ENCODE results near the gene SMYD1.

The SMYD1 gene

GRCh38 chr2:88088999-88089398 is 21.4 kb downstream of the SMYD1 start:
- H2BK5ac ChIP-seq (ENCODE audit: low read depth, low read length, poor library complexity), result no peak overlapping the region
- H3K4me1 ChIP-seq (ENCODE audit: control insufficient read depth in 1 of 2, insufficient read depth in 2 of 2, low read length in 2 of 2), result peaks cover 3 to 8% of the 10 kb centered on the region in 2 experiments
- no CpG with 5 or more reads among the region's 2 CpGs for WGBS (ENCODE audit: extremely low coverage, insufficient coverage, insufficient read length)
- H2AFZ ChIP-seq (ENCODE audit: insufficient read depth, low read length, poor library complexity), result no peak overlapping the region
- H3K4me3 ChIP-seq (ENCODE audit: low read depth, low read length), result no peak overlapping the region
- DNase-seq, result no peak
- no peak overlapping the region for H4K12ac ChIP-seq (ENCODE audit: low read depth, low read length)
- H3K9ac ChIP-seq (ENCODE audit: low read length), result no peak overlapping the region
- no peak overlapping the region for H2BK12ac ChIP-seq (ENCODE audit: low read length)
- H4K8ac ChIP-seq (ENCODE audit: low read depth, low read length), result no peak overlapping the region
- no peak overlapping the region for H3K23ac ChIP-seq (ENCODE audit: low read length)
- peak overlapping the region; percentile 27 for H3K27ac ChIP-seq (ENCODE audit: low read depth, low read length)
- H2AK5ac ChIP-seq (ENCODE audit: low read length), result no peak overlapping the region
- H3K9me3 ChIP-seq (ENCODE audit: insufficient read depth, low read depth, low read length), result no peaks in the 10 kb centered on the region
- no peaks in the 10 kb centered on the region for H3K36me3 ChIP-seq (ENCODE audit: control insufficient read depth in 1 of 2, insufficient read depth in 2 of 2, low read length in 2 of 2)
- peaks cover 5% of the 10 kb centered on the region for H3K79me1 ChIP-seq (ENCODE audit: low read length)
- H3K18ac ChIP-seq (ENCODE audit: low read length), result no peak overlapping the region
- no peak overlapping the region for H3K4ac ChIP-seq (ENCODE audit: low read depth, low read length)
- H3K4me2 ChIP-seq (ENCODE audit: low read length), result no peak overlapping the region
- peaks cover 2% of the 10 kb centered on the region for H3K79me2 ChIP-seq (ENCODE audit: control insufficient read depth, insufficient read depth, low read length, poor library complexity)
- no peaks in the 10 kb centered on the region for H3K27me3 ChIP-seq (ENCODE audit: insufficient read depth, low read length)
- H2BK120ac ChIP-seq (ENCODE audit: insufficient read depth, low read length, poor library complexity), result peak overlapping the region; percentile 44
- peak overlapping the region; percentile 27 for H3K14ac ChIP-seq (ENCODE audit: low read length)
- H4K91ac ChIP-seq (ENCODE audit: low read depth, low read length), result peak overlapping the region; percentile 60

GRCh38 chr2:88090446-88091283 is 23.0 kb downstream of the SMYD1 start:
- no CpG with 5 or more reads among the region's 8 CpGs for WGBS (ENCODE audit: extremely low coverage, insufficient coverage, insufficient read length)
- H3K27me3 ChIP-seq (ENCODE audit: insufficient read depth, low read length), result no peaks in the 10 kb centered on the region

GRCh38 chr2:88091943-88092342 is 24.3 kb downstream of the SMYD1 start:
- peaks cover 5% of the 10 kb centered on the region for H3K79me1 ChIP-seq (ENCODE audit: low read length)
- no peak overlapping the region for H3K18ac ChIP-seq (ENCODE audit: low read length)
- no peak overlapping the region for H2AFZ ChIP-seq (ENCODE audit: insufficient read depth, low read length, poor library complexity)
- no peak overlapping the region for H3K4me2 ChIP-seq (ENCODE audit: low read length)
- no peak overlapping the region for H3K27ac ChIP-seq (ENCODE audit: low read depth, low read length)
- peak overlapping the region; percentile 25 for H4K91ac ChIP-seq (ENCODE audit: low read depth, low read length)
- DNase-seq, result no peak
- H3K4me1 ChIP-seq (ENCODE audit: control insufficient read depth in 1 of 2, insufficient read depth in 2 of 2, low read length in 2 of 2), result peaks cover 3 to 8% of the 10 kb centered on the region in 2 experiments
- no peak overlapping the region for H4K8ac ChIP-seq (ENCODE audit: low read depth, low read length)
- H3K79me2 ChIP-seq (ENCODE audit: control insufficient read depth, insufficient read depth, low read length, poor library complexity), result peaks cover 2% of the 10 kb centered on the region
- H3K9ac ChIP-seq (ENCODE audit: low read length), result no peak overlapping the region
- H3K14ac ChIP-seq (ENCODE audit: low read length), result no peak overlapping the region
- H3K36me3 ChIP-seq (ENCODE audit: control insufficient read depth in 1 of 2, insufficient read depth in 2 of 2, low read length in 2 of 2), result peaks cover 0 to 2% of the 10 kb centered on the region in 2 experiments
- H3K4me3 ChIP-seq (ENCODE audit: low read depth, low read length), result no peak overlapping the region
- peak overlapping the region; percentile 13 for H3K4ac ChIP-seq (ENCODE audit: low read depth, low read length)
- H3K9me3 ChIP-seq (ENCODE audit: insufficient read depth, low read depth, low read length), result no peaks in the 10 kb centered on the region
- no peak overlapping the region for H2AK5ac ChIP-seq (ENCODE audit: low read length)
- H2BK120ac ChIP-seq (ENCODE audit: insufficient read depth, low read length, poor library complexity), result no peak overlapping the region
- H2BK5ac ChIP-seq (ENCODE audit: low read depth, low read length, poor library complexity), result no peak overlapping the region
- no peaks in the 10 kb centered on the region for H3K27me3 ChIP-seq (ENCODE audit: insufficient read depth, low read length)
- H2BK12ac ChIP-seq (ENCODE audit: low read length), result no peak overlapping the region
- H3K23ac ChIP-seq (ENCODE audit: low read length), result no peak overlapping the region
- no peak overlapping the region for H4K12ac ChIP-seq (ENCODE audit: low read depth, low read length)
- WGBS (ENCODE audit: extremely low coverage, insufficient coverage, insufficient read length), result no CpG with 5 or more reads among the region's 3 CpGs

More at GRCh38 chr2:88090446-88091283, 23.0 kb downstream of the SMYD1 start:
- H4K12ac ChIP-seq (ENCODE audit: low read depth, low read length), result no peak overlapping the region
- peaks cover 0 to 2% of the 10 kb centered on the region in 2 experiments for H3K36me3 ChIP-seq (ENCODE audit: control insufficient read depth in 1 of 2, insufficient read depth in 2 of 2, low read length in 2 of 2)
- H3K4ac ChIP-seq (ENCODE audit: low read depth, low read length), result no peak overlapping the region
- H3K9ac ChIP-seq (ENCODE audit: low read length), result no peak overlapping the region
- peak overlapping the region; percentile 45 for H2BK5ac ChIP-seq (ENCODE audit: low read depth, low read length, poor library complexity)
- no peak overlapping the region for H3K18ac ChIP-seq (ENCODE audit: low read length)
- no peak for DNase-seq
- peaks cover 5% of the 10 kb centered on the region for H3K79me1 ChIP-seq (ENCODE audit: low read length)
- H2BK120ac ChIP-seq (ENCODE audit: insufficient read depth, low read length, poor library complexity), result no peak overlapping the region
- no peak overlapping the region for H2BK12ac ChIP-seq (ENCODE audit: low read length)
- H4K8ac ChIP-seq (ENCODE audit: low read depth, low read length), result no peak overlapping the region
- peaks cover 2% of the 10 kb centered on the region for H3K79me2 ChIP-seq (ENCODE audit: control insufficient read depth, insufficient read depth, low read length, poor library complexity)
- H3K4me2 ChIP-seq (ENCODE audit: low read length), result no peak overlapping the region
- H2AK5ac ChIP-seq (ENCODE audit: low read length), result no peak overlapping the region
- no peak overlapping the region for H3K23ac ChIP-seq (ENCODE audit: low read length)
- no peak overlapping the region for H2AFZ ChIP-seq (ENCODE audit: insufficient read depth, low read length, poor library complexity)
- no peaks in the 10 kb centered on the region for H3K9me3 ChIP-seq (ENCODE audit: insufficient read depth, low read depth, low read length)
- no peak overlapping the region for H4K91ac ChIP-seq (ENCODE audit: low read depth, low read length)
- peak overlapping the region; percentile 75 for H3K27ac ChIP-seq (ENCODE audit: low read depth, low read length)
- no peak overlapping the region for H3K4me3 ChIP-seq (ENCODE audit: low read depth, low read length)
- peaks cover 3 to 8% of the 10 kb centered on the region in 2 experiments for H3K4me1 ChIP-seq (ENCODE audit: control insufficient read depth in 1 of 2, insufficient read depth in 2 of 2, low read length in 2 of 2)
- no peak overlapping the region for H3K14ac ChIP-seq (ENCODE audit: low read length)

GRCh38 chr2:88092773-88093172 is 25.1 kb downstream of the SMYD1 start:
- Histone ChIP-seq H2BK12ac (ENCODE audit: low read length) (peak overlapping the region; percentile 17), H2BK120ac (ENCODE audit: insufficient read depth, low read length, poor library complexity) (no peak overlapping the region), H3K4me1 (ENCODE audit: control insufficient read depth in 1 of 2, insufficient read depth in 2 of 2, low read length in 2 of 2) (peaks cover 3 to 8% of the 10 kb centered on the region in 2 experiments), H4K8ac (ENCODE audit: low read depth, low read length) (no peak overlapping the region), H2AFZ (ENCODE audit: insufficient read depth, low read length, poor library complexity) (no peak overlapping the region), H2BK5ac (ENCODE audit: low read depth, low read length, poor library complexity) (no peak overlapping the region), H3K18ac (ENCODE audit: low read length) (no peak overlapping the region), H3K14ac (ENCODE audit: low read length) (no peak overlapping the region), H3K4ac (ENCODE audit: low read depth, low read length) (no peak overlapping the region), H3K79me2 (ENCODE audit: control insufficient read depth, insufficient read depth, low read length, poor library complexity) (no peaks in the 10 kb centered on the region), H2AK5ac (ENCODE audit: low read length) (no peak overlapping the region), H3K79me1 (ENCODE audit: low read length) (peaks cover 5% of the 10 kb centered on the region), H3K23ac (ENCODE audit: low read length) (no peak overlapping the region), H3K4me3 (ENCODE audit: low read depth, low read length) (no peak overlapping the region), H3K27me3 (ENCODE audit: insufficient read depth, low read length) (no peaks in the 10 kb centered on the region), H3K36me3 (ENCODE audit: control insufficient read depth in 1 of 2, insufficient read depth in 2 of 2, low read length in 2 of 2) (peaks cover 0 to 2% of the 10 kb centered on the region in 2 experiments), H3K9me3 (ENCODE audit: insufficient read depth, low read depth, low read length) (no peaks in the 10 kb centered on the region), H4K91ac (ENCODE audit: low read depth, low read length) (no peak overlapping the region), H4K12ac (ENCODE audit: low read depth, low read length) (no peak overlapping the region), H3K4me2 (ENCODE audit: low read length) (no peak overlapping the region), H3K9ac (ENCODE audit: low read length) (no peak overlapping the region), H3K27ac (ENCODE audit: low read depth, low read length) (no peak overlapping the region)
- no peak for DNase-seq
